ENCODE data around the gene PEX13.

DNA sequence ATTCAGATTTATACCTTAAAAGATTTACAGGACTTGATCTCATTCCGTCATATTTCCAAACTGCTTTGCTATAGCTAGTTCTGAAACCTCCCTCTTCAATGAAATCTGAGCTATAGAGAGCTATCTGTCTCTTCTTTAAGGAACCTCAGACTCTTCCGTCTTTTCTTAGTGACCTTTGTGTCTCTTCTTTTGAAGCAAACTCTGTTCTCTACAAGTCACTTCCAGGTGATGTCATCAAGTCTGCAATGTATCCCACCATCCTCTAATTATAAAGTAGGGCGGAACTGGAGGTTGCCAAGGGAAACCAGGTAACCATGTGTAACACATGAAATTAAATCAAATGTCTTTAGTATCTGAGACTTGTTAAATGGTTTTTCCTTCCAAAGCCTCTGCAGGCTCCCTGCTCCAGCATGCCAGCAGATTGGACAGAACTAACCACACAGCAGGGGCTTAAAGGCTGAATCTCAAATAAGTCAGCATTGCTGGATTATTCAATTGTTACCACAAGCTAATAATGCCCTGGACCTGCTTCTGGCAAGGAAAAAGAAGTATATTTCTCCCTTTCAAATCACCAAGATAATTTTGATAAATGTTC, 41.2 kb upstream of the PEX13 start:
- TF ChIP-seq EZH2phosphoT487 (IDR thresholded peaks at IDR 0.05; ENCODE audit: borderline replicate concordance, low read depth, low read length): no peak
- TF ChIP-seq, protein P1, sequence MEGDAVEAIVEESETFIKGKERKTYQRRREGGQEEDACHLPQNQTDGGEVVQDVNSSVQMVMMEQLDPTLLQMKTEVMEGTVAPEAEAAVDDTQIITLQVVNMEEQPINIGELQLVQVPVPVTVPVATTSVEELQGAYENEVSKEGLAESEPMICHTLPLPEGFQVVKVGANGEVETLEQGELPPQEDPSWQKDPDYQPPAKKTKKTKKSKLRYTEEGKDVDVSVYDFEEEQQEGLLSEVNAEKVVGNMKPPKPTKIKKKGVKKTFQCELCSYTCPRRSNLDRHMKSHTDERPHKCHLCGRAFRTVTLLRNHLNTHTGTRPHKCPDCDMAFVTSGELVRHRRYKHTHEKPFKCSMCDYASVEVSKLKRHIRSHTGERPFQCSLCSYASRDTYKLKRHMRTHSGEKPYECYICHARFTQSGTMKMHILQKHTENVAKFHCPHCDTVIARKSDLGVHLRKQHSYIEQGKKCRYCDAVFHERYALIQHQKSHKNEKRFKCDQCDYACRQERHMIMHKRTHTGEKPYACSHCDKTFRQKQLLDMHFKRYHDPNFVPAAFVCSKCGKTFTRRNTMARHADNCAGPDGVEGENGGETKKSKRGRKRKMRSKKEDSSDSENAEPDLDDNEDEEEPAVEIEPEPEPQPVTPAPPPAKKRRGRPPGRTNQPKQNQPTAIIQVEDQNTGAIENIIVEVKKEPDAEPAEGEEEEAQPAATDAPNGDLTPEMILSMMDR (conservative IDR thresholded peaks at IDR 0.05; ENCODE audit: low read length): no peak

Measured in OCI-LY7 (cell line).